Endothelial cell of umbilical vein (primary cell): ENCODE results near the gene S100A5. TPM values are rescaled to one million over a fixed set of nuclear protein-coding genes. Genes with fewer than 3 reads are reported as not detected.

ENCODE experiments used
- BruUV-seq: library from RNA; stranded (reverse); fragments of 400-500 nt; replicated peaks from 2 replicates; lab custom pipeline; 2021; lab: Mats Ljungman, UMichigan
- CTCF ChIA-PET: fragments of 300-600, 350-600 bp; sonication (Branson Sonifier 250); formaldehyde crosslinking; loops from one replicate; lab custom pipeline; 2021; ENCODE audit warnings: antibody characterized with exemption, inconsistent platforms; lab: Charles Lee
- POLR2A ChIA-PET: fragments of 300-600, 350-600 bp; sonication (Branson Sonifier 250); formaldehyde crosslinking; loops from one replicate; lab custom pipeline; 2021; ENCODE audit warnings: antibody characterized with exemption, inconsistent platforms; lab: Charles Lee
- DNase-seq: peaks from one replicate; pipeline ENCODE4 v3.0.0-alpha.2; 2011; ENCODE audit warnings: low read depth, low spot score
- FAIRE-seq: peaks from 2 replicates; lab custom pipeline; 2011; peaks lifted over from hg19 to GRCh38; lab: Jason Lieb, UNC
- H2AFZ ChIP-seq: 2 replicates; pipeline ENCODE4 v1.6.0; 2012; ENCODE audit warnings: low read depth, low read length, control low read depth, inconsistent platforms
- H3K27ac ChIP-seq: 2 replicates; pipeline ENCODE4 v1.5.1; 2011; ENCODE audit warnings: low read depth, mild to moderate bottlenecking, control low read depth, low read length, moderate library complexity; ENCODE audit not compliant: insufficient read depth
- H3K27me3 ChIP-seq, 2 experiments: 2 replicates each; pipeline versions ENCODE4 v1.6.0 to v1.6.1; 2011; ENCODE audit warnings: low read length in 2 of 2, mixed read lengths in 1 of 2; ENCODE audit not compliant: control insufficient read depth in 2 of 2, insufficient read depth in 2 of 2
- H3K36me3 ChIP-seq, 2 experiments: 2 replicates in 1 of 2; 3 replicates in 1 of 2; pipeline ENCODE4 v1.5.1; 2011; ENCODE audit warnings: low read length in 2 of 2, mild to moderate bottlenecking in 1 of 2, moderate library complexity in 1 of 2; ENCODE audit not compliant: control insufficient read depth in 2 of 2, insufficient read depth in 2 of 2; ENCODE audit errors: extremely low read depth in 1 of 2
- H3K4me1 ChIP-seq: 3 replicates; pipeline ENCODE4 v1.5.1; 2011; ENCODE audit warnings: mild to moderate bottlenecking, low read length; ENCODE audit not compliant: control insufficient read depth, insufficient read depth; ENCODE audit errors: extremely low read depth
- H3K4me2 ChIP-seq: 2 replicates; pipeline ENCODE4 v1.6.1; 2011; ENCODE audit warnings: low read length, control low read depth, mixed read lengths; ENCODE audit not compliant: insufficient read depth
- H3K4me3 ChIP-seq, 3 experiments: fragments of 200-600 bp in 1 of 3; sonication (generic), shearing (Covaris generic) in 1 of 3; replicated peaks in 1 of 3; 2 replicates each; pipeline ENCODE4 v1.5.1; 2011 to 2016; ENCODE audit warnings: control low read depth in 3 of 3, low read length in 3 of 3, mild to moderate bottlenecking in 2 of 3, inconsistent platforms in 1 of 3, low read depth in 1 of 3, moderate library complexity in 1 of 3; ENCODE audit not compliant: insufficient read depth in 1 of 3
- H3K79me2 ChIP-seq: 2 replicates; pipeline ENCODE4 v1.6.0; 2012; ENCODE audit warnings: low read length, inconsistent platforms; ENCODE audit not compliant: control insufficient read depth, insufficient read depth
- H3K9ac ChIP-seq: replicated peaks from 2 replicates; pipeline ENCODE3; 2011; ENCODE audit warnings: low read length, control low read depth; ENCODE audit not compliant: insufficient read depth; ENCODE audit errors: extremely low read depth
- H3K9me1 ChIP-seq: replicated peaks from 3 replicates; pipeline ENCODE4 v1.6.0; 2011; ENCODE audit warnings: mild to moderate bottlenecking, low read length; ENCODE audit not compliant: control insufficient read depth, insufficient read depth; ENCODE audit errors: extremely low read depth
- H3K9me3 ChIP-seq: replicated peaks from 2 replicates; pipeline ENCODE4 v1.5.1; 2012; ENCODE audit warnings: low read length, inconsistent platforms; ENCODE audit not compliant: control insufficient read depth, insufficient read depth
- H4K20me1 ChIP-seq: replicated peaks from 2 replicates; pipeline ENCODE3; 2011; ENCODE audit warnings: mild to moderate bottlenecking, low read length; ENCODE audit not compliant: control insufficient read depth, insufficient read depth; ENCODE audit errors: extremely low read depth
- CTCF ChIP-seq, 2 donors: IDR thresholded peaks; 1 replicate in 1 of 2; 2 replicates in 1 of 2; pipeline ENCODE4 v1.5.1; 2011; ENCODE audit warnings: low read length in 2 of 2, mild to moderate bottlenecking in 2 of 2, moderate library complexity in 2 of 2, control low read depth in 1 of 2, inconsistent platforms in 1 of 2, low read depth in 1 of 2; ENCODE audit not compliant: insufficient read depth in 1 of 2; ENCODE audit errors: extremely low read depth in 1 of 2
- MAX ChIP-seq: IDR thresholded peaks from 2 replicates; pipeline ENCODE4 v1.6.1; 2011; ENCODE audit not compliant: insufficient read depth, insufficient read length
- POLR2A ChIP-seq: IDR thresholded peaks from 2 replicates; pipeline ENCODE4 v1.6.1; 2012; ENCODE audit warnings: low read depth, mild to moderate bottlenecking, control low read depth, low read length
- POLR2AphosphoS5 ChIP-seq: IDR thresholded peaks from 2 replicates; pipeline ENCODE4 v1.6.1; 2012; ENCODE audit warnings: low read depth, mild to moderate bottlenecking, control low read depth, low read length, moderate library complexity; ENCODE audit not compliant: insufficient read depth
- dilution Hi-C: fragments of 300-500 bp; cut with MboI; formaldehyde crosslinking; loops from one replicate; pipeline ENCODE4 v1.15.0; 2019; ENCODE audit warnings: low sequenced_read_pairs; ENCODE audit not compliant: extremely low pct_ligation_motif_present
- intact Hi-C: fragments of 100-400 bp; cut with micrococcal nuclease; formaldehyde crosslinking; loops from one replicate; pipeline ENCODE4 v1.10.0; 2022
- polyA plus RNA-seq, 4 experiments: library from polyadenylated mRNA; depleted of rRNA in 3 of 4; stranded (reverse) in 3 of 4; unstranded in 1 of 4; fragments of >200 nt; gene quantifications; 2 replicates each; pipeline versions ENCODE4 v1.2.1 to v1.2.3, GENCODE V29; 2011 to 2012; ENCODE audit warnings: missing spikeins in 1 of 4
- total RNA-seq: library from RNA; stranded (reverse); gene quantifications from 2 replicates; pipeline ENCODE4 v1.2.3, GENCODE V29; 2021

S100A5 gene
- total and polyA plus RNA-seq, 2 donors (not counting 3 experiments of a cell fraction or from before 2014, with no cell fraction given) = not detected

GRCh38 chr1:153536012-153536670 is 4.6 kb downstream of the S100A5 start:
- Histone ChIP-seq H3K4me2 (peak overlapping the region; percentile 13), H3K36me3 (no peaks in the 10 kb centered on the region), H4K20me1 (no peaks in the 10 kb centered on the region), H3K79me2 (peaks cover 15% of the 10 kb centered on the region), H3K9me3 (no peaks in the 10 kb centered on the region), H3K4me1 (peaks cover 43% of the 10 kb centered on the region), H3K27ac (peak overlapping the region; percentile 96), H3K27me3 (no peaks in the 10 kb centered on the region), H3K4me3 (peak overlapping the region in 2 of 3 experiments; percentile 81 to 84), H2AFZ (peak overlapping the region; percentile 14), H3K9ac (peak overlapping the region; percentile 86), H3K9me1 (no peaks in the 10 kb centered on the region)
- intact Hi-C loops (loop anchor here (1.0 kb wide), 1 partner anchor 13 kb away; the partner anchor contains the start of gene S100A3), dilution Hi-C loops (no loop called here)
- CTCF ChIA-PET = interaction anchor here (0.7 to 5.8 kb wide), 10 partner anchors 8 to 91 kb away, joined by 3 to 216 read pairs (median 5); partner anchors contain the start of gene S100A13
- TF ChIP-seq POLR2AphosphoS5 (peak; percentile 50), CTCF (IDR thresholded peaks at IDR 0.05; ENCODE audit: extremely low read depth in 1 of 2, insufficient read depth in 1 of 2, low read depth in 1 of 2, low read length in 2 of 2) (no peak), POLR2A (peak; percentile 61), MAX (peak; percentile 74)
- FAIRE-seq = peak; percentile 85
- BruUV-seq = no TSS peak
- DNase-seq = peak; percentile 76
- POLR2A ChIA-PET = interaction anchor here (1.0 to 3.9 kb wide), 4 partner anchors 9 to 98 kb away, joined by 5 to 32 read pairs (median 6); partner anchors contain the start of genes CHTOP, S100A2 and S100A4
